ENCODE results near the gene DDAH1.

Gene DDAH1

GRCh38 chr1:85278853-85279314, 186.1 kb downstream of the DDAH1 start:
- TF ChIP-seq CTCF (IDR thresholded peaks at IDR 0.05; ENCODE audit: low read depth, low read length) (no peak), EZH2phosphoT487 (IDR thresholded peaks at IDR 0.05; ENCODE audit: low read depth) (no peak)
- Histone ChIP-seq H3K9me3 (ENCODE audit: insufficient read depth, low read length) (no peaks in the 10 kb centered on the region), H3K4me1 (ENCODE audit: low read length) (peaks cover 31% of the 10 kb centered on the region), H3K79me2 (ENCODE audit: low read length) (peaks cover 23% of the 10 kb centered on the region), H3K36me3 (replicated peaks; ENCODE audit: low read depth, low read length) (peaks cover 16% of the 10 kb centered on the region), H3K4me3 (ENCODE audit: low read length) (peak overlapping the region; percentile 50), H3K4me2 (ENCODE audit: low read length) (peak overlapping the region; percentile 76), H4K20me1 (ENCODE audit: insufficient read depth, low read length) (peaks cover 16% of the 10 kb centered on the region), H3K9ac (ENCODE audit: low read length) (peak overlapping the region; percentile 29; the same call in 1 of the 2 replicates), H3K27me3 (ENCODE audit: low read depth, low read length) (no peaks in the 10 kb centered on the region), H2AFZ (ENCODE audit: low read depth, low read length) (peak overlapping the region; percentile 49; the same call in 1 of the 2 replicates), H3K27ac (ENCODE audit: low read length) (peak overlapping the region; percentile 61)

- H3K27me3 ChIP-seq (ENCODE audit: low read depth, low read length) = no peaks in the 10 kb centered on the region
- TF ChIP-seq CTCF (IDR thresholded peaks at IDR 0.05; ENCODE audit: low read depth, low read length) (no peak), EZH2phosphoT487 (IDR thresholded peaks at IDR 0.05; ENCODE audit: low read depth) (no peak)
- H3K9me3 ChIP-seq (ENCODE audit: insufficient read depth, low read length) = no peaks in the 10 kb centered on the region
- H2AFZ ChIP-seq (ENCODE audit: low read depth, low read length) = no peak overlapping the region
- H3K27ac ChIP-seq (ENCODE audit: low read length) = no peak overlapping the region
- peaks cover 25% of the 10 kb centered on the region for H3K36me3 ChIP-seq (replicated peaks; ENCODE audit: low read depth, low read length)
- H3K4me3 ChIP-seq (ENCODE audit: low read length) = no peak overlapping the region
- H4K20me1 ChIP-seq (ENCODE audit: insufficient read depth, low read length) = peaks cover 26% of the 10 kb centered on the region
- H3K79me2 ChIP-seq (ENCODE audit: low read length) = peaks cover 34% of the 10 kb centered on the region
- no peak overlapping the region for H3K4me2 ChIP-seq (ENCODE audit: low read length)
- H3K9ac ChIP-seq (ENCODE audit: low read length) = no peak overlapping the region
- peaks cover 31% of the 10 kb centered on the region for H3K4me1 ChIP-seq (ENCODE audit: low read length)
Observed at GRCh38 chr1:85277802-85278201, 187.2 kb downstream of the DDAH1 start.

GRCh38 chr1:85276978-85277639, 187.8 kb downstream of the DDAH1 start:
- TF ChIP-seq EZH2phosphoT487 (IDR thresholded peaks at IDR 0.05; ENCODE audit: low read depth) (no peak), CTCF (IDR thresholded peaks at IDR 0.05; ENCODE audit: low read depth, low read length) (no peak)
- peaks cover 31% of the 10 kb centered on the region for H4K20me1 ChIP-seq (ENCODE audit: insufficient read depth, low read length)
- H3K36me3 ChIP-seq (replicated peaks; ENCODE audit: low read depth, low read length) = peaks cover 29% of the 10 kb centered on the region
- H3K9ac ChIP-seq (ENCODE audit: low read length) = peak overlapping the region; percentile 74
- no peaks in the 10 kb centered on the region for H3K9me3 ChIP-seq (ENCODE audit: insufficient read depth, low read length)
- peaks cover 31% of the 10 kb centered on the region for H3K4me1 ChIP-seq (ENCODE audit: low read length)
- H3K4me3 ChIP-seq (ENCODE audit: low read length) = peak overlapping the region; percentile 78
- peak overlapping the region; percentile 91 for H3K4me2 ChIP-seq (ENCODE audit: low read length)
- H3K79me2 ChIP-seq (ENCODE audit: low read length) = peaks cover 40% of the 10 kb centered on the region
- H3K27me3 ChIP-seq (ENCODE audit: low read depth, low read length) = no peaks in the 10 kb centered on the region
- H2AFZ ChIP-seq (ENCODE audit: low read depth, low read length) = peak overlapping the region; percentile 75; the same call in 1 of the 2 replicates
- peak overlapping the region; percentile 69 for H3K27ac ChIP-seq (ENCODE audit: low read length)

- H3K79me2 ChIP-seq (ENCODE audit: low read length) = peaks cover 46% of the 10 kb centered on the region
- H3K27ac ChIP-seq (ENCODE audit: low read length) = peak within 1 kb of the TSS; percentile 90
- H3K36me3 ChIP-seq (replicated peaks; ENCODE audit: low read depth, low read length) = peaks cover 29% of the 10 kb centered on the region
- H3K9ac ChIP-seq (ENCODE audit: low read length) = peak within 1 kb of the TSS; percentile 95
- peak within 1 kb of the TSS; percentile 75; the same call in 1 of the 2 replicates for H2AFZ ChIP-seq (ENCODE audit: low read depth, low read length)
- H3K27me3 ChIP-seq (ENCODE audit: low read depth, low read length) = no peaks in the 10 kb centered on the region
- peak within 1 kb of the TSS; percentile 86 for H3K4me3 ChIP-seq (ENCODE audit: low read length)
- H3K9me3 ChIP-seq (ENCODE audit: insufficient read depth, low read length) = no peaks in the 10 kb centered on the region
- peaks cover 34% of the 10 kb centered on the region for H4K20me1 ChIP-seq (ENCODE audit: insufficient read depth, low read length)
- peaks cover 31% of the 10 kb centered on the region for H3K4me1 ChIP-seq (ENCODE audit: low read length)
- peak within 1 kb of the TSS; percentile 95 for H3K4me2 ChIP-seq (ENCODE audit: low read length)
- TF ChIP-seq EZH2phosphoT487 (IDR thresholded peaks at IDR 0.05; ENCODE audit: low read depth) (no peak), CTCF (IDR thresholded peaks at IDR 0.05; ENCODE audit: low read depth, low read length) (no peak)
Observed at GRCh38 chr1:85276215-85276977, 188.6 kb downstream of the DDAH1 start, which contains the start of gene BCL10. TSS of gene BCL10 (minus strand) at chr1:85276632. CDS start at chr1:85276352, 280 bp downstream.
